Cardiac septum (tissue), 1 donor: ENCODE results near the gene PBX3. TPM values are rescaled to one million over a fixed set of nuclear protein-coding genes. Genes with fewer than 3 reads are reported as not detected.

Experiments
- DNase-seq: peaks from one replicate; pipeline ENCODE4 v3.0.0-alpha.2; 2020; ENCODE audit warnings: low spot score
- intact Hi-C: fragments of 100-400 bp; cut with DNase I; formaldehyde crosslinking; loops from one replicate; pipeline ENCODE4 v1.14.0; 2022
- long read RNA-seq: library from polyadenylated mRNA; unstranded; transcript quantifications from one replicate; pipeline ENCODE4 v2.0.0, GENCODE V29; 2021
- total RNA-seq: library from RNA; stranded (reverse); fragmentation: NEBNext Ultra II Directional; extraction: Animal tissue kit (Norgen Biotek cat#: 25700); gene quantifications from one replicate; pipeline ENCODE4 v1.2.1, GENCODE V29; 2021
- donor health status: DM: no; HTN: no; CAD: no.

Gene PBX3
- 56.2 TPM for total RNA-seq
- long read RNA-seq, transcript PBX3-204 (9 exons, 2,775 nt) = major isoform, 69 of 122 reads
- long read RNA-seq, transcript PBX3-201 (8 exons, 2,755 nt) = minor isoform, 17 of 122 reads
- long read RNA-seq, partial matches to known transcripts = 12 of 122 reads
- long read RNA-seq, other reads (novel, unspliced or antisense) = 19 of 122 reads

DNA sequence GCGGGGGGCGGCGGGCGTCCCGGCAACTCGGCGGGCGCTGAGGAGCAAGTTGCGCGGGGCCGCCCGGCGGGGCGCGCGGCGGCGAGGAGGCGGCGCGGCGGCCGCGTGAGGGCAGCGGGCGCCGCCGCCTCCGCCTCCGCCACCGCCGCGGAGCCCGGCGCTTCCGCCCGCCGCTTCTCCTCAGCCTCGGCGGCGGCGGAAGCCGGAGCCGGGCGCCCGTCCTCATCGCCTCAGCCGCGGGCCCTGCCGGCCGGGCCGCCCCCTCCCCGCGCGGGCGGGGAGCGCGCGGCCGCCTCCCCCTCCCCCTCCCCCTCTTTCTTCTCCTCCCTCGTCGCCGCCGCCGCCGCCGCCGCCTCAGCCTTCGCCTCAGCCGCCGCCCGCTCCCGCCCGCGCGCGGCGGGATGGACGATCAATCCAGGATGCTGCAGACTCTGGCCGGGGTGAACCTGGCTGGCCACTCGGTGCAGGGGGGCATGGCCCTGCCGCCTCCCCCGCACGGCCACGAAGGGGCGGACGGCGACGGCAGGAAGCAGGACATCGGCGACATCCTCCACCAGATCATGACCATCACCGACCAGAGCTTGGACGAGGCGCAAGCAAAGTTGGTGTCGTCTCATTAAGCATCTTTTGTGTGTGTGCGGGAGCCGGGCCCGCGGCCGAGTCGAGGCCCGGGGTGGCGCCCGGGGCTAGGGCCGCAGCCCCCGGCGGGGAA, at the start of gene PBX3:
Gene PBX3 (plus strand): TSS at position 321 of the 712 bp plus-strand sequence.
- peak; percentile 82 for DNase-seq
- intact Hi-C loops = loop anchor here (2.0 to 10.0 kb wide), 2 partner anchors 142 to 478 kb away; no protein-coding TSS in a partner anchor

DNA sequence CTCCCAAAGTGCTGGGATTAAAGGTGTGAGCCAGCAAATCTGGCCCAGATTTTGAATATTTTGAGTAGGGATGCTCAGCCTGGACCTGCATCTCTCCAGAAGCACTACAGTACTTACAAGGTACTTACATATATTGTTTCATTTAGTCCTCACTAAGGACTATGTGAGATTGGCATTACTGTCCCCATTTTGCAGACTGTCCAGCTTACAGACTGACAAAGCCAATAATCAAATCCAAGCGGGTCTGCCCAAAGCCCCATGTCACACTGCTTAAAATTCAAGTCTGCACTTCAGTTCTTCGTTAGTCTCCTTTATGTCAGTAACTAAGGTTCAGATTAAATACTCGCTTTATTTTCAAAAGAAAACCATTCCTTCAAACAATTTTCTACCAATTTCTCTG, 47.3 kb upstream of the PBX3 start:
- intact Hi-C loops = no loop called here
- no peak for DNase-seq

DNA sequence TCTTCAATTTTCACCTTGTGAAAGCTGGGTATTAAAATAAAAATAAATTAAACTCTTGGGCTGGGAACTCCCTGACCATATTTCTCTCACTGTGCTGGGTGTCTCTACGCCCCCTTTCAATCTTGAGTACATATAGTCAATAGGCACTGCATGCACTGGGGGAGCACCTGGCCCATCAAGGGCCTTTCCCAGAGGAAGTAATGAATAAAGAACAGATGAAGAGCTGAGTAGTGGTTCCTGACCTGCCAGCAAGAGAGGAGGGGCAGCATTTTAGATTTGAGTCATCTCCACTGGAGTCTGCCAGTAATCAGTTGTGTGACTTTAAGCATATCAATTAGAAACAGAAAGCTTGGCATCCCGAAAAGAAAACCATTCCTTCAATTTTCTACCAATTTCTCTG, 46.4 kb upstream of the PBX3 start:
- intact Hi-C loops = no loop called here
- no peak for DNase-seq

DNA sequence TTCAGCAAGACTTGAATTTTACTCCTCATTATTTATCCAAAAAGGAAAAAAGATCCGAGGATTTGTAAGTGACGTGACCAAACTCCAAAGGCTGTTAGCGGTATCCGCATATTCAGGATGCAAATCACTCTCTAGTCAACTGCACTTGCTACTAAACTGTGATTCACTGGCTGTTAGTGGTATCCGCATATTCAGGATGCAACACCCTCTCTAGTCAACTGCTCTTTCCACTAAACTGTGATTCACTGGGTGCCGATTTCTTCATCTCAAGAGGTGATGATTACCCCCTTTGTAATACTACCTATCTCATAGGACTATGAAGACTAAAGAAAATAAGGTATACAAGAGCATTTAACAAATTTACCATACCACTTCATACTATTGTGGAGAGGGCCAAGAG, 45.8 kb upstream of the PBX3 start:
- DNase-seq = no peak
- intact Hi-C loops = no loop called here

DNA sequence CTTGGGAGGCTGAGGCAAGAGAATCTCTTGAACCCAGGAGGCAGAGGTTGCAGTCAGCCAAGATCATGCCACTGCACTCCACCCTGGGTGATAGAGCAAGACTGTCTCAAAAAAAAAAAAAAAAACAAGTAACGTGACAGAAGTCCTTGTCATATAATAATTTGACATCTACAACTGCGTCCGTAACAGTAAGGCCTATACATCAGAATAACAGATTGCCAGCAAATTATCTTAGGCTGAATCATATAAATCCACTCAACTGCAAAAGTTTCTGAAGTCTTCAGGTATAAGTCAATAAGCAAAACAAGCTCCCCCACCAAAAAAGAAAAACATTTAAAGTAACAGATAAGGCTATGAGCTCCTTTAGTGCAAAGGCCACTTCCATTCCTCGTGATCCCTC, 43.5 kb upstream of the PBX3 start:
- no peak for DNase-seq
- intact Hi-C loops = no loop called here

DNA sequence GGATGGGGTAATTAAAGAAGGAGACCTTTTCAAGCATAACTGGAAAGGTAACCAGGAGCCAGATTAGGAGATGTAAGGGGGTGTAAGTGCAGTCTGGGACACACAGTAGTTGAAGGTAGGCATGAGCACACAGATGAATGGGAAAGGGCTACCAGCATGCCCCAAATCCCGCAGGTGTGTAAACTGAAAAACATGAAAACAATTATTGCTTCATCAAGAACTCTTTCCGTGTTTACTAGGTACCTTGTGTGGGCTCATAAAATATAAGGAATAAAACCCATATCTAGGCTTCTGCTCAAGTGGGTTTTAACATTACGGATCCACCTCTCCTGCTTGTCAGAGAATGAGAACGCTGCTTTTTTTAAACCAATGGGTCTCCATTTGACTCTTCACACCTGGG, 41.3 kb upstream of the PBX3 start:
- intact Hi-C loops = no loop called here
- no peak for DNase-seq

DNA sequence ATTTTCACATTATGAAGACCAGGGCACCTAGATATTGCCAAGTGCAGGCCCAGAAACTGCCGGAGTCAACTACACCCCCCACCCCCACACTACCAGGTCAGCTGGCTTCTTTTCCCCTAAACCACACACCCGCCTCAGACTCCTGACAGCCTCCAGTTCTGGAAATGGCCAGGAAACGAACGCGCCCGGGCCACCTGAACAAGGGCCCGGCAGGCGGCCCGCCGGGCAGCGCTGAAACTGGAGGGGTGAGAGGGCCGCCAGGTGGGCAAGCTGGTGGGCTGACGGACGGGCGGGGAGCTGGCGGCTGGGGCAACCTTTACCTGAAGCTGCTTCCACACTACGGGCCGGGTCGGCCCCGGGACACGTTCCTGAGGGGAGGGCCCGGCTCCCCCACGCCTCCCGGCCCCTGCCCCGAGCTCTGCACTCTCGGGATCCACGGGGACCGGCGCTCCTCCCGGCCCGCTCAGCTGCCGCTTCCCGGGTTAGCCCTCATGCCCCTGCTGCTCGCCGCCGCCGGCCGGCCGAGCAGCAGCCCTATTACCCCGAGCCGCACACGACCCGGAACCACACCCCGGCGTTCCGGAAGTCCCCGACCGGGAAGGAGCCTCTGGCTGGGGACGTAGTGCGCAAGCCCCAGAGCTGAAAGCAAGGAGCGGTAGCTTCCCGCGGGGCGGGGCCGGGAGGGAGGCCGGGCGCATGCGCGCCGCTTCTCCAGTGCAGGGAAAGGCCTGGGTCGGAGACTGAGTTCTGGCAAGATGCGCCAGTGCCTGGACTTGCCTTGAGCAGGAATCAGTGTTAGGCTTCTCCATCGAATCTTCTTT, 40.3 kb upstream of the PBX3 start, which contains the start of gene MAPKAP1:
Gene MAPKAP1 (minus strand): TSS at position 558 of the 821 bp plus-strand sequence. CDS start 34,634 bp downstream, outside the sequence.
- peak; percentile 98 for DNase-seq
- intact Hi-C loops = no loop called here

DNA sequence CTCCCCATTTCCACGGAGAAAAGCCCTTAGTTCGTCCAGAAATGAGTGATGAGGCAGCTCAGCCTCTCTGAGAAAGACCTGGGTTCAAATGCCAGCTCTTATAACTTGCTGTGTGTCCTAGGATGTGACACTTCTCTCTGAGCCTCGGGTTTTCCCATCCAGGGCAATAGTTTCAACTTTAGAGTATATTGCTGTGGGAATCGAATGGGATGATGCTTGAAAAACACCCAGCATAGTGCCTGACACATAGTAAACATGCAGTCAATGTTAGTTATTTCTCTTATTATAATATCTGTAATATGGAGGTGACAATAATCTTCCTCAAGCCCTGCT, 39.7 kb upstream of the PBX3 start:
- DNase-seq = no peak
- intact Hi-C loops = no loop called here

DNA sequence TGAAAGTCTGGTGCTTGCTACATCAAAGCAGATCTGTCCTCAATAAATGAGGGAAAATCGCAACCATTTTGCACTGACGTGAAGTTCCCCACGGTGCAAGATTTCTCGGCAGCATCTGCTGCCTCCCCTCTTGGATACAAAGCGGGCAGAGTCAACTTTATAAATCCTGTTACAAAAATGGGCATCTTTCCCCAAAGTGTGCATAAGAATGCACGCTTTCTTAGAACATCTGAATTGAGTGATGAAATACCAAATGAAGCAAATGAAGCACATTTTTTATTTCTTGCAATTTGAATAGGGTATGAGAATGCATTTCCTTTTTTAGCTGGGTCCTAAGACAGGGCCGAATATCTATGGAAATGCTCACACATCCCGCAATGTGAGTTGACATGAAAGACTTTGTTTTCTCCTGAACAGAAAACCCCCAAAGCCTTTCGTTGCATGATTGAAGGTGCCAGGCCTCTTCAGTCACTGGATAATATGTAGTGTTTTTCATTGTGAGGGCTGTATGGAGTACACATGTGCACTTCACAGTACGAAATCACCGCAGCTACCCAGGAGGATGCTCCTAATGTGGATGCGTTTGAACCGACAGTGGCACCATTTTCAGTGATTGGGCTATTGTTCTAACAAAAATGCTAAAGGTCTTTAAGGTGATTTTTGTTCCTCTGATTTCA, 20.6 kb upstream of the PBX3 start:
- DNase-seq = no peak
- intact Hi-C loops = no loop called here

DNA sequence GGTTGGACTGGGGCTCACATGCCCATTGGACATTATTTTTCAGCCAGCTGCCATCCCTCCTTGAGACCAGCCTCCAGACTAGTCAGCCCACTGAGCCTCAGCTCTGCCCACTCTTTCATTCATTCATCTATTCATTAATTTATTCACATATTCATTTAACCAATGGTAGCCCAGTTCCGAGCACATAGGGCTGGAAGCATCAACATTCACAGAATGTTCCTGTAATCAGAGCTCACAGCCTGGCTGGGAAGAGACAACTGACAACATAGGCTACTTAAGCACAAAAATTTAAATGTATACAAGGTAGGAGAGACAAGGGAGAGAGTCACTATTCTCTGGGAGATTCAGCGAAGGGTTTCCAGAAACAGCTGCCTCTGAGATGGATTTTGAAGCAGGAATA, 17.0 kb upstream of the PBX3 start:
- intact Hi-C loops = no loop called here
- DNase-seq = no peak

DNA sequence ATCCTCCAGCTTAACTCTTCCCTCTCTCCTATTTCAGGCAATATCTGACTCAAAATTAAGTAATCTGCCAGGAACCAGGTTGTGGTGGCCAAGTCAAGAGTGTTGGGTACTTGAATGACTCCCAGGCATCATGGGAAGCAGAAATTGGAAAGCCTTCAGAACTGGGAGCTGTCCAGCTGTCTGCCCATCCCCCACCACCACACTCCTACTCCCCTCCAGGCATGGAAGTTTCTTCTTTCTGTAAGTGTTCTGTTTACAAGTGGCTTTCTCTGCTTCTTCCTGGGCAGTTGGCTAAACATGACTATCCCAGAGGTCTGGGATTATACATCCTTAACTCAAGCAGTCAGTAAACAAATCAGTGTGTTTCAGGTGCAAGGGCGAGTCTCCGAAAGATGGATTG, 14.6 kb upstream of the PBX3 start:
- intact Hi-C loops = no loop called here
- no peak for DNase-seq

DNA sequence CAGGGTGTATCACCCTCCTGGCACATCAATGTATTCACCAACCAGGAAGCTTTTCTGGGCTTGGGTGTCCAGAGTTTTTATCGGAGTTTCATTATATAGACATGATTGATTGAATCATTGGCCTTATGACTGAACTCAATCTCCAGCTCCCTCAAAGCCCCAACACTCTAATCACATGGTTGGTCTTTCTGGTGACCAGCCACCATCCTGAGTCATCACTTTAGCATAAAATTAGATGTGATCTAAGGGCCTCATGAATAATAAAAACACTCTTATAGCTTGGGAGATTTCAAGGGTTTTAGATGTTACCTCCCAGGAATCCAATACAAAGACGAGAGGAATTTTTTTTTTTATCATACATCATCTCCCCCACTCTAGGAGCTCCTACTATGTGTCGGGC, 7.7 kb upstream of the PBX3 start:
- intact Hi-C loops = no loop called here
- no peak for DNase-seq

DNA sequence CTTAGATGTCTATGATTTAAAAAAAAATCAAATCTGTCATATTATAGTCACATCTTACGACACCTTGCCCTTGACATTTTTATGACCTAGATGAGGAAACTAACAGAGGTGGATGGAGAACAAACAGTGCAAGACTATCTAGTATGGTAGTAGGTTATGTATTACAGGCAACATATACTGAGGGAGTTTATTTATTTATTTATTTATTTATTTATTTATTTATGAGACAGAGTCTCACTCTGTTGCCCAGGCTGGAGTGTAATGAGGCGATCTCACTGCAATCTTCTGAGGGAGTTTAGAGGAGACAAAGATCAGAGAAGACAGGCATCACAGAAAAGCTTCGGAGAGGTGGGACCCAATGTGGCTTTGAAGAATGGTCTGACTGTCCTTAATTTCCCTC, 4.5 kb upstream of the PBX3 start:
- intact Hi-C loops = loop anchor here (10.0 kb wide), 1 partner anchor 482 kb away; no protein-coding TSS in a partner anchor
- no peak for DNase-seq

DNA sequence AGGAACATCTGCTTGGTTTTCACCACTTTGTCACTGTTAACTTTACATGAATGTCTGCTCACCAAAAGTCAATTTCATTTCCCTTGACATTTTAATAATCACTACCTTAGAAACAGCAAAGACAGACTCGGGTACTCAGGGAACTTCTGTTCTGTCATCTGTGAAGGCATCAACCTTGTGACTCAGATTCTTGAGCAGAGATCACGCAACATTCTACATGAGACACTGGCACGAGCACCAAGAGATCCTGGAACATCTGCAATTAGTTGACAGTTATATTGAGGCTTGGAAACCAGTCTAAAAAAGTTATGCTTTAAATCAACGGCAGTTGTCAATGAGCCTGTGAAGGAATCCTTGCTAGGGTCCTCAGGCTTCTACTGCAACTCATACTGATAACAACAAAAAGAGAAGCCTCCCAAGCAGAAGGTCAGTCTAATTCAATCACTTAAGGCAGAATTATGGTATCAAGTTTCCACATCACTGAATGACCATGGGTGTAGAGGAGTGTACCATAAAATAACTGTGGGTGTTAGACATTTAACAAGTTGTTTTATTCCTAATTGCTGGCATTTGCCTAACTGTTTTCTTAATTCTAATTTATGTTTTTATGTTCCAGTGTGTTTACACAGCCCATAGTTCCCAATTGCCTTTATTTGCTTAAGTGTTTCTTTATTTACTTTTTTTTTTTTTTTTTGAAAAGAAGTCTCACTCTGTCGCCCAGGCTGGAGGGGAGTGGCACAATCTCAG, 3.3 kb upstream of the PBX3 start:
- intact Hi-C loops = loop anchor here (10.0 kb wide), 1 partner anchor 481 kb away; no protein-coding TSS in a partner anchor
- no peak for DNase-seq

DNA sequence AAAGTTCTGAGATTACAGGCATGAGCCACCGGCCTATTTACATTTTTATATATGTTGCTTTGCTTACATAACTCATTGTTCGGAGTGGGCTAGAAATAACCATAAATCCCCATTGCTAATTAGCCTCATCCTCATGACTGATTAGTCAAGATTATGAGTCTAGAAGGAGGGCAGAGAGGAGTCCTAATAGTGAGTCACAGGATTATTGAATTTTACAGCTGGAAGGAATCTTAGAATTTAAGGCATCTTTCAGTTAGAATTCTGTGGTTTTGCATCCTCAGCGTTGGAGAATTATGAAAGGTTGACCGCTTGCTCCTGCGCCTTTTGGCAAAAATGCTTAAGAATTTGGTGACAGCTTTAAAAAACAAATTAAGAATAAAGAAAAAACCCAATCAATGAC, 2.6 kb upstream of the PBX3 start:
- DNase-seq = no peak
- intact Hi-C loops = loop anchor here (10.0 kb wide), 1 partner anchor 480 kb away; no protein-coding TSS in a partner anchor

DNA sequence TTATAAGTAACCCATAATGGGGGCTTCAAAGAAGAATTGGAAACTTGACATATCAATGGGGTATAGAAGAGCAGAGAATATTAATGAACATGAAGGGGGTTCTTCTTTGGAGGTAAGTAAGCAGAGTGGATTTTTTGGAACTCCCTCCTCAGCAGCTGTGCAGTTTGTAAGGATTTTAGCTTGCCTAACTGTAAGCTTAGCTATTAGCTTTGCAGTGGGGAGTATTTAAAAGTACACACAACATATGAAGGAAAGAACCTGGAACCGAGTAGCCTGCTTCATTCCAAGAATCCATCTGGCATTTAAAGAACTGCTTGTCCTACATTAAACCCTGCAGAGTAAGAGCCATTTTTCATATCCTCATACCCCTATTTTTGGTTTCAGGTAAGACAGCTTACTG, 2.2 kb upstream of the PBX3 start:
- intact Hi-C loops = loop anchor here (10.0 kb wide), 1 partner anchor 480 kb away; no protein-coding TSS in a partner anchor
- DNase-seq = no peak

DNA sequence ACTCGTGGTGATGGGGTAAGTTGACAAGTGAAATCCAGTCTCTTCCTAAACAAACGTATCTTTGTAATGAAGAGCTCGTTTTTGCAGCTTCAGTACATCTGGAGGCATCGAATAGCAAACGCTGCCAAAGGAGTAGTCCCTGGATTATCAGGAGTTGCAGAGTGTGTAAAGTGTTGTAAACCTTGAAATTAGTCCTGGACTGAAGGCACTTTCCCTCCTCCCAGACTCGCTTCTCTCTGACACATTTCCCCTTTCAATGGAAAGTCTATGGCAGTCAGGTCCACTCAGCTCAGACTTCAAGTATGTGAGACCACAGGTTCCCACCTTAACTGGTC, 1.5 kb upstream of the PBX3 start:
- intact Hi-C loops = loop anchor here (2.0 to 10.0 kb wide), 2 partner anchors 143 to 479 kb away; no protein-coding TSS in a partner anchor
- no peak for DNase-seq

DNA sequence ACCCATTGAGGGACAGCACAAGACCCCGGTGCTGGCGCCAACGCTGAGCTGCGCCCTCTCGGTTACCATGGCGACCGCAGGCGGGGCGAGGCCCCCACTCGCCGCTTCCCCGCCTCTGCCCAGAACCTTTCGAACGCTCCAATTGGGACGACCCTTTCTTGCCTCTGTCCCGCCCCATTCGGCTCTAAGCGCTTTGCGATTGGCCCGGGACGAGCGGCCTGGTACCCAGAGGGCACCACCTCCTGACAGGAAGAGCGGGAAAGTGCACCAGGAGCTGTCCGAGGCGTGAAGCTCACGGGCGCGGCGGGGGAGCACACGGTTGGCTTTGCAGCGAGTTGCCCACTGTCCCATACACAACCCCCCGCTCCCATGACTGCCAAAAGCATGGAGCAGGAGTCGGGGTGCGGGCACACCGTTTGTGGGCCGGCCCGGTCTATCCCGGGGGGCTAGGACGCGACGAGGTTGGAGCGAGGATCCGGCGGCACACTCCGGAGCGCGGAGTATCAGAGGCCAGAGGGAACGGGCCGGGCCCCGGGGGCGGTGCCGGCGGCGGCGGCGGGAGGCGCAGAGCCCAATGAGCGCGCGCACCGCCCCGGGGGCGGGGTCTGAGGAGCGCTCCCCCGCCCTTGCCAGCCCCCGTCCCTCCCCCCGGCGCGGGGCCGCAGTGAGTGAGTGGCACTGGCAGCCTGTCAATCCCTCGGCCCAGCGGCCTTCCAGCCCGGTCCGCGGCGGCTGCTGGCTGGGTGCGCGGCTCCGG, 978 bp upstream of the PBX3 start:
- intact Hi-C loops = loop anchor here (2.0 to 10.0 kb wide), 2 partner anchors 143 to 479 kb away; no protein-coding TSS in a partner anchor
- DNase-seq = peak; percentile 98

DNA sequence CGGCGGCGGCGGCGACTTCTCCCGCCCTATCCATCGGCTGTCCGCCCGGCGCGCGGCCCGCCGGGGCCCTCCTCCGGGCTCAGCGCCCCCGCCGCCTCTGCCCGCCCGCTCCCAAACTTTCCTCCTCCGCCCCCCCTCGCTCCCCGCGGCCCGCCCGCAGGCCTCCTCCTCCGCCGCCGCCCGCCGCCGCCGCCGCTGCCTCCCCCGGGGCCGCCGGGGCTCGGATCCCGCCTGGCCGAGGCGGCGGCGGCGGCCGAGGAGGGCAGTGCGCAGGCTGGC, 460 bp upstream of the PBX3 start:
- intact Hi-C loops = loop anchor here (2.0 to 10.0 kb wide), 2 partner anchors 142 to 478 kb away; no protein-coding TSS in a partner anchor
- no peak for DNase-seq
